ENCODE data around the gene SPTBN1. TPM values are rescaled to one million over a fixed set of nuclear protein-coding genes. Genes with fewer than 3 reads are reported as not detected.

SPTBN1 gene
- total and polyA plus RNA-seq, 2 of the 4 experiments (the other 2 are of a cell fraction): 49.1 to 241 TPM

DNA sequence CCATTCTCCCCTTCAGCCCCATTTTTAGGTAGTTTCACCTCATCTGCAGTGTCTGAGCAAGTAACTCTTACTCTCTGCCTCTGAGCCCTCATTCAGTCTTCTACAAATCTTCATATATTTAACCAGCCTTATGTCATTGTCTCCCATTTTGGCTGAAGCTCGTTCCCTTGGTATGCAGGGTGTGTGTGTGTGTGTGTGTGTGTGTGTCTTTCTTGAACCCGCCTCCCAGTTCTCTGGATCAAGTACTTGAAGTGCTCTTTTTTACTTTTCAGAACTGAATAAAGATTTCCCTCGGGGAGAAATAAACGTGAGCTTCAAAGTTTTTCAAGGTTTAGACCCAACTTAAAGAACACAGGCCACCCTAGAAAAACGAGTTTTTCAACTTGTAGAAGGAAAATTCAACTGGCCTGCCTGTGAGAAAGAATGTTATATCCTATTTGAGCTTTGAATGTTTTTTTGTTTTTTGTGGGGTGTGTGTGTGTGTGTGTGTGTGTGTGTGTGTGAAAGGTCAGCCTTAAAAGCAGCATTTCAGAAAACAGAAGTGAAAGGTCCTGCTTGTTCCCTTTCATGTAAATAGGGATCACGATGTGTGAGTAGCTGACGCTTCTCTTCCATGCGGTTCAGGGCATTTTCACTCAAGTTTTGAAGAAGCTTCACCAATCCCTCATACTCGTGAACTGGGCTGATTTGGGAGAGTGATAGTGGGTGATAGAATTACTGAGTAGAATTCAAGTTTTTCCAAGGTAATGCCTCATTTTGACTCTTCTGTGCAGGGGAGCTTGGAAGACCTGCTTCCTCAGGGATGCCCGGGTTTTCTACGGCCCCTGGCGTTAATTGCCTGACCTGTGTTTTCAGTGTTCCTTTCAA, 216.7 kb downstream of the SPTBN1 start:
- TF ChIP-seq POLR2A (IDR thresholded peaks at IDR 0.05; ENCODE audit: low read depth, low read length) (no peak), RFX5 (IDR thresholded peaks at IDR 0.05; ENCODE audit: low read depth, low read length) (no peak), RCOR1 (IDR thresholded peaks at IDR 0.05; ENCODE audit: insufficient replicate concordance, low read length) (no peak), RAD21 (IDR thresholded peaks at IDR 0.05; ENCODE audit: low read length) (no peak), MAZ (IDR thresholded peaks at IDR 0.05; ENCODE audit: borderline replicate concordance, low read depth, low read length) (no peak), MAFK (IDR thresholded peaks at IDR 0.05; ENCODE audit: low read depth, low read length) (no peak), NFE2L2 (IDR thresholded peaks at IDR 0.05; ENCODE audit: low read depth, low read length) (no peak), CEBPB (IDR thresholded peaks at IDR 0.05; ENCODE audit: low read depth, low read length) (no peak), FOS (IDR thresholded peaks at IDR 0.05; ENCODE audit: low read depth, low read length) (no peak), MXI1 (IDR thresholded peaks at IDR 0.05; ENCODE audit: borderline replicate concordance, low read depth, low read length) (no peak), CHD1 (IDR thresholded peaks at IDR 0.05; ENCODE audit: low read depth, low read length) (no peak), BHLHE40 (IDR thresholded peaks at IDR 0.05; ENCODE audit: low read depth, low read length) (no peak), SMC3 (IDR thresholded peaks at IDR 0.05; ENCODE audit: low read depth, low read length) (no peak)
- TF ChIP-seq, protein P1, sequence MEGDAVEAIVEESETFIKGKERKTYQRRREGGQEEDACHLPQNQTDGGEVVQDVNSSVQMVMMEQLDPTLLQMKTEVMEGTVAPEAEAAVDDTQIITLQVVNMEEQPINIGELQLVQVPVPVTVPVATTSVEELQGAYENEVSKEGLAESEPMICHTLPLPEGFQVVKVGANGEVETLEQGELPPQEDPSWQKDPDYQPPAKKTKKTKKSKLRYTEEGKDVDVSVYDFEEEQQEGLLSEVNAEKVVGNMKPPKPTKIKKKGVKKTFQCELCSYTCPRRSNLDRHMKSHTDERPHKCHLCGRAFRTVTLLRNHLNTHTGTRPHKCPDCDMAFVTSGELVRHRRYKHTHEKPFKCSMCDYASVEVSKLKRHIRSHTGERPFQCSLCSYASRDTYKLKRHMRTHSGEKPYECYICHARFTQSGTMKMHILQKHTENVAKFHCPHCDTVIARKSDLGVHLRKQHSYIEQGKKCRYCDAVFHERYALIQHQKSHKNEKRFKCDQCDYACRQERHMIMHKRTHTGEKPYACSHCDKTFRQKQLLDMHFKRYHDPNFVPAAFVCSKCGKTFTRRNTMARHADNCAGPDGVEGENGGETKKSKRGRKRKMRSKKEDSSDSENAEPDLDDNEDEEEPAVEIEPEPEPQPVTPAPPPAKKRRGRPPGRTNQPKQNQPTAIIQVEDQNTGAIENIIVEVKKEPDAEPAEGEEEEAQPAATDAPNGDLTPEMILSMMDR (conservative IDR thresholded peaks at IDR 0.05; ENCODE audit: low read depth, low read length): no peak
- peak overlapping the region; percentile 34 for H2BK5ac ChIP-seq (ENCODE audit: low read depth, low read length, poor library complexity, severe bottlenecking)
- in situ Hi-C loops (cut with MboI; ENCODE audit: low sequenced_read_pairs) (no loop called here), intact Hi-C loops (cut with micrococcal nuclease) (no loop called here), dilution Hi-C loops (cut with HindIII; ENCODE audit: low sequenced_read_pairs, unreplicated experiment) (no loop called here)
- no TSS peak for BruUV-seq (replicated peaks)
- 0 out of 2 replicates have a peak overlapping the region, but pooled peaks have one; percentile 14 for H3K4ac ChIP-seq (ENCODE audit: low read depth, low read length)
- CTCF ChIA-PET: interaction anchor here (0.7 kb wide), 1 partner anchor 32 kb away, joined by 3 read pairs; no protein-coding TSS in a partner anchor
- POLR2A ChIA-PET (ENCODE audit: unreplicated experiment): no interaction called here
- H4K8ac ChIP-seq (ENCODE audit: low read depth in 2 of 2, low read length in 2 of 2): 0 out of 4 replicates have a peak overlapping the region, but pooled peaks of 1 of the 2 experiments have one; percentile 4
- DNase-seq (no peak), ATAC-seq (ENCODE audit: low read depth) (peak; percentile 9)
- peaks cover 5% of the 10 kb centered on the region; the same call in 1 of the 2 replicates for H4K20me1 ChIP-seq (ENCODE audit: insufficient read depth, low read length)
- H3K18ac ChIP-seq (ENCODE audit: low read depth, low read length): peak overlapping the region; percentile 45
- H3K36me3 ChIP-seq (ENCODE audit: control insufficient read depth, insufficient read depth, low read length): peaks cover 11% of the 10 kb centered on the region
- no peaks in the 10 kb centered on the region for H3K9me3 ChIP-seq (ENCODE audit: control insufficient read depth, insufficient read depth, low read length)
- no peak overlapping the region for H3K14ac ChIP-seq (replicated peaks; ENCODE audit: low read depth, low read length)
- peak overlapping the region; percentile 18; the same call in 1 of the 2 replicates for H2AK5ac ChIP-seq (ENCODE audit: low read depth, low read length)
- no peak overlapping the region for H3K9ac ChIP-seq (ENCODE audit: low read depth, low read length)
- peak overlapping the region; percentile 20; the same call in 1 of the 2 replicates for H4K91ac ChIP-seq (ENCODE audit: insufficient read depth, low read depth, low read length)
- H3K79me1 ChIP-seq (ENCODE audit: low read depth in 1 of 2, low read length in 2 of 2): peaks cover 5 to 22% of the 10 kb centered on the region in 2 experiments; a peak in 3 of 4 replicates
- no peak overlapping the region; the same call in 1 of the 2 replicates for H2BK120ac ChIP-seq (ENCODE audit: low read depth, low read length)
- H3K4me1 ChIP-seq (ENCODE audit: control insufficient read depth, insufficient read depth, low read length): peaks cover 22% of the 10 kb centered on the region
- H3K4me3 ChIP-seq (ENCODE audit: insufficient read depth, low read depth, low read length): no peak overlapping the region
- H2AK9ac ChIP-seq (replicated peaks; ENCODE audit: low read depth, low read length, poor library complexity): no peak overlapping the region
- peak overlapping the region; percentile 48; the same call in 1 of the 2 replicates for H3K27ac ChIP-seq (ENCODE audit: insufficient read depth, low read length)
- H2AFZ ChIP-seq (replicated peaks; ENCODE audit: low read length, poor library complexity): no peak overlapping the region
- peak overlapping the region; percentile 19; the same call in 1 of the 2 replicates for H4K5ac ChIP-seq (ENCODE audit: low read depth, low read length)
- H3K4me2 ChIP-seq (ENCODE audit: low read depth, low read length): peak overlapping the region; percentile 5; the same call in 1 of the 2 replicates
- peaks cover 14% of the 10 kb centered on the region for H3K9me1 ChIP-seq (ENCODE audit: insufficient read depth, low read length)
- no peak overlapping the region for H3K23ac ChIP-seq (ENCODE audit: low read depth, low read length)
- H3K27me3 ChIP-seq (ENCODE audit: control insufficient read depth, insufficient read depth, low read length): no peaks in the 10 kb centered on the region
- H3K56ac ChIP-seq (ENCODE audit: extremely low read depth, insufficient read depth, low read length): no peak overlapping the region
- WGBS, 2 experiments (ENCODE audit: extremely low coverage in 2 of 2, insufficient read length in 1 of 2): no CpG with 5 or more reads among the region's 12 CpGs
- H2BK15ac ChIP-seq (ENCODE audit: low read depth, low read length): peak overlapping the region; percentile 9; the same call in 2 of the 3 replicates
- peak overlapping the region; percentile 24; the same call in 1 of the 2 replicates for H2BK20ac ChIP-seq (ENCODE audit: low read depth, low read length)

Measured in IMR-90 (cell line).